ENCODE measurements around the gene CYB5B.
A peak's percentile ranks its signal among the peaks of the same experiment; 100 is the strongest.

CYB5B gene

DNA sequence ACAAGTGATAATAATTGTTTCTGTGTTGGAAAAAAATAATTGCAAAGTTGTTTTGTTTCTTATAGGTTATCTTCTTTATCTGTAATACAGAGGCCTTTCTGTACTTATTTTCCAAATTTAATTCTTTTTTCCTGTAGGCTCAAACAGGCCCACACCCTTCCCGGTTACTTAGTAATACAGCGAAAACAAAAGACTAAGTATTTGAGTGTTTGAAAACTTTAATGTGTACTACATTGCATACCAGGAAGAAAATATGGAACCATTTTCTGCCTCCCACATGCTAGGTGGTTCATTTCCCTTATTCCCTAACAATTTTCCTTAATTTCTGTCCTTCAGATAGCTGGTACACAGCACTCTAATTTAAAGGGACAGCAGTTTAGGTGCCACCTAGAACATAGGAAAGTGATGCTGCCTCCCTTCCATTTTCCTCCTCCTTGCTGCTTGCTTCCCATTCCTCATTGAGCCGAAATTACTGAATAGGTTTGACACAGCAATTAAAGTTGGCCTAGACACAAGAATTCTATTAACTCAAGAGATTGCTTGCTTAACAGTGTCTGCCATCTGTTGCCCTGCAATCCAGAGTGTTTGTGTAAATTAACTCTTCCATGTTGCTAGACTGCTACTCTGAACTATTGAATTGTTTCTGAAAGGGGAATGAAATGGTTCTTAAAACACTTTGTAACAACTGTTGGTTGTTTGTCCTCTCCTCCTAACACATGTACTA is 24.2 kb downstream of the CYB5B start:
- no peak for DNase-seq

DNA sequence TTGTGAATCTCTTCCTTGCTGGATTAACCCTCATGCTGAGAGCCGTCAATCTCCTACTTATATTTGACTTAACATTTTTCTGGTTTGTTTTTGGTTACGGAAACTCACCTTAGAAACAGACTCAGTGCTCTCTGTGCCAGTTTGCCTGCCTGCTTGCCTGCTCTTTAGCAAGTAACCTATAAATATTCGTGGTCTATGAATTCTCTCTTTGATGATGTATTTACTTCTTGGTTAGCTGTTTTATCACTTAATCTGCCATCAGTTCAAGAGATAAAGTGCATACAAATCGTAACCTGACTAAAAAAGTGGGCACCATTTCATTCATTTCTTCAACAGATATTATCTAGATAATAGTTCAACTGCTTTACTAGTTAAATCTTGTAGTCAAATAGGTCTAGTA is 26.7 kb downstream of the CYB5B start:
- no peak for DNase-seq

DNA sequence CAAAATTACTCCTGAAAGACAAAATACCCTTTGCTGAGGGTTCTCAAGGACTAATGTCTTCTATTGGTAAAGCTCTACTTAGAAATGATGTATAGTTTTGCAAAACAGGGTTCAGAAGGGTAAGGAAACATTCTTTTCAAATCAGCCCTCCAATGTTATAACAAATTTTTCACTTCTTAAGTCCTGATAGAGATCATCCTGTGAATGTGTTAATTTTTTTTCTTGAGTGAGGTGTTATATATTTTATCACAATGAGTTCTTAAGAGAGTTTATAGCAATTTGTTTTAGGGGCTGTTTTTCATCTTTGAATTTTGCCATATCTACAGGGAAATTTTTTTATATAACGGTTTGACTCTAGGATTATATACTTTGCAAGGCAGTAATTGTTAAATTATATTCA is 29.5 kb downstream of the CYB5B start:
- no peak for DNase-seq

DNA sequence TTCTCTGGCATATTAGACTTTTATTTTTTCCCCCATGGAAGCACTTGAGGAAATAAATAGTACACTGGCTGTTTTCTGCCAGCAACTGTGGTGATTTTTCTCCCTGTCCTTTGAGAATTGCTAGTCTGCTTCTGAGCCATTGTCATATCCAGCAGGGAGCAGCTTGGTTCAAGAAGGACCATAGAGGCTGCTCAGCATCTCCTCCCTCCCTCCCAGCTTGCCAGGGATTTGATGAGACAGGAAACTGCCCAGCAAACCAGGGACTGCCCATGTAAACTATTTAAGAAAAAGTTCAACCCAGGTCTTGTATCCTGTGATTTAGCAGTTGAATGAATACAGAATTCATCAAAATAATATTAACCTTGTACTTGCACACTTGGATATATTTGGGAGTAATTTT is 39.5 kb downstream of the CYB5B start:
- DNase-seq = no peak

DNA sequence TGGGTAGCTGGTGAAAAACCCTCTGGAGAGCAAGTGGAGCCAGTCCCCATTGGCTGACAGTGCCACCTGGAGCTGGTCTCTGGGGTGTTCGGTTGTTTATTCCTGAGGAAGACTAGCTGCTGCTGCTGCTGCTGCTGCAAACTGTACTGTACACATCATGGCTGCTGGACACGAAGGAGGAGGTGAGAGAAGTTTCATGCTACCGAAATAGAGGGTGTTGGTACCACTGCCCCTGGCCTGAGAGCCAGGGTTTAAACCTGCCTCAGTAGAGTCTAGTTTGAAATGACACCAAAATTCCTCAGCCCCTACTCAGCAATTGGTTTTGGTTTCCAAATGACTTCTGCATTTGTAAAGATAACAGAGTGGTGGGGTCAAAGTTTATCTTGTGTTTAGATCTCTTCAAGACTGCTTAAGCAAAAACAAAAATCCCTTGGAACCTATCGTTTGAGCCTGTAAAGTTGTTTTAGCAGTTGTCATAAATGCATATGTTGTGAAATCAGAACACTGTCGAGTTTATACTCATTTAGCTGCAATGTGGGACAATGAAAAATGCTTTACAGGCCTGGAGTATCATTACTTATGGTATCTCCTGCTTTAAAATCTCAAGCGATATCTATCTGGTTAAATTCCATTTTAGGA is 40.8 kb downstream of the CYB5B start:
- DNase-seq = no peak

DNA sequence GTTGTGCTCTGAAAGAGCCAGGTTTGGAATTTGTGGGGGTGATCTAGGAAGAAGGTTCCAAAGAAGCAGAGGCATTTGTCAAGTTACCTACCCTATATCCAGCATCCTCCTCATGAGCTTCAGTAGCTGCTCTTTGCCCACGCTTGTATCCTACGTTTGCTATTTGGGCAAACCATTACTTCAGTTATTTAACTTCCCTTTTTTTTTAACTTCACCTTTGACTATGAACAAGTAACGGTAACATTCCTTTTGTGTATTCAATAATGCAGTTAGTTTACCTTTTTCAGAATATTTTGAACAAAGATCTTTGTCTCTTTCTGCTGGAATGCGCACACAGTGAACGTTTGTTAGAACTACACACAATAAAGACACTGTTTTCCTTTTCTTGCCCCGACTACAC is 41.5 kb downstream of the CYB5B start:
- DNase-seq = no peak

DNA sequence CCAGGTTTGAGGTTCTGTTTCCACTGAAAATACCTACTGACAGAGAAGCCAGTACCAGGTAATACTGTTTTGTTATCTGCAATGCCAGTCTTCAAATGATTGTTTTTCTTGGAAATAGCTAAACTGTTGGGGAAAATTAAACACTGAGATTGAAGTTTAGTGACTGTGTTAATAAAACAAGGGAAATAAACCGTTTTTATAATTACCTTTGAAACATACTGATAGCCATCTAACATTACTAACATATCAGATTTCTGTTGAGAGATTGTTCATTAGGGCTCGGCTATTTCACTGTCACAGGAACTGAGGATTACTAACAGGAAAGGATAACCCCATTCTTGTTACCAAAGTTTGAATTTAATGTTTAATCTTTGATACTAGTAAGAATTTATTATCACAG is 42.1 kb downstream of the CYB5B start:
- no peak for DNase-seq

DNA sequence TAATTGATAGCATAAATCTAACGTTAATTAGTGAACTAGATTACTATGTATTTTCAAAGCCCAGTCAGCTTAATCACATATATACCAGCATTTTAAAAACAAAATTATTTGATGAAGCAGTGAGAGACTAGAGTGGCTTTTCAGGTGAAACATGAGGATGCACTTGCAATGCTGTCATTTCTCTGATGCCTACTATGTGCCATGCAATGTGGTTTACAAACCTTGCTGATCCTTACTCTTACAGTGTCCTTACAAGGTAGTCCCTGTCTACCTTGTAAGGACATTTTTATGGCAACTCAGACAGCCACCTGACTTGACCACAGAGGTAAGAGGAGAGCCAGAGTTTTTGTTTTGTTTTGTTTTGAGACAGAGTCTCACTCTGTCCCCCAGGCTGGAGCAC is 42.7 kb downstream of the CYB5B start:
- no peak for DNase-seq

DNA sequence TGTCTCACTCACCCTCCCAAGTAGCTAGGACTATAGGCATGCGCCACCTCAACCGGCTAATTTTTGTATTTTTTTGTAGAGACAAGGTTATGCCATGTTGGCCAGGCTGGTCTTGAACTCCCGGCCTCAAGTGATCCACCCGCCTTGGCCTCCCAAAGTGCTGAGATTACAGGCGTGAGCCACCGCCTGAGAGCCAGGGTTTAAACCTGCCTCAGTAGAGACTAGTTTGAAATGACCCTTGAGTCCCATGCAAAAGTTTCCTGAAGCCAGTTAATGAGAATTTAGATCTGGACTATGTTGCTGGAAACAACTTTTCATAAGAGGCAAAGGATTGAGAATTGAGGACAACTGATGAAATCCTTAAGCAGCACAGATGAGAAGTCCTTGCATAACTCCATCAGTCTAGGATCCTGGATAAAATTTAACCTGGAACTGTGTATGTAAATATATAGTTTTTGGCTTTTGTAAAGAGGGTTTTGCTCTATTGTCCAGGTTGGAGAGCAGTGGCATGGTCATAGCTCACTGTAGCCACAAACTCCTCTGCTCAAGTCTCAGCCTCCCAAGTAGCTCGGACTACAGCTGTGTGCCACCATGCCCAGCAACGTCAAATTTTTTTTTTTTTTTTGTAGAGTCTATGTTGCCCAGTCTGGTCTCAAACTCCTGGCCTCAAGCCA is 43.2 kb downstream of the CYB5B start:
- DNase-seq = no peak

DNA sequence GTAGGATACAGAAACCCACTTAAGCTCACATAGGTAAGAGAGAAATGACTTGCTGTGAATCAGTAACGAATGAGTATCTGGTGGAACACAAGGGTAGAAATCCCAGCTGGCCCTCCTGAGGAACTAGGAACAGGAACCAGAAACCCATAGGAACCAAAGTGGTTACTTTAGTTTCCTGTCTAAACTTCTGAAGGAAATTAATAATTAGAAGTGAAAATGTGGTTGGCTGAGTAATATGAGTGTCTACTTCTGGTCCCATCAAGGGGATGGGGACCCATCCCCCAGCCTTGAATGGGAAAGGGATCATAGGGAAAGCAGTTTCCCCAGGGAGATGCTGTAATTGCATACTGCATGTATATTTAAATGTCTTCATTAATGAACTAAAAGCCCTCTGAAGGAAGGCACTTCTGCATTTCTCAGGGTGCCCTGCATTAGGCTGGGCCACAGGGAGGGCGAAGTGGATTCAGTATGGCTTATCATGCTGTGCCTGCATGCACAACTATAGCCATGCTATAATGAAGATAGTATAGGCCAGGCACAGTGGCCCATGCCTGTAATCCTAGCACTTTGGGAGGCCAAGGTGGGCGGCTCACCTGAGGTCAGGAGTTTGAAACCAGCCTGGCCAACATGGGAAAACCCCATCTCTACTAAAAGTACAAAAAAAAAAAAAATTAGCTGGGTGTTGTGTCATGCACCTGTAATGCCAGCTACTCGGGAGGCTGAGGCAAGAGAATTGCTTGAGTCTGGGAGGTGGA is 45.6 kb downstream of the CYB5B start:
- peak; percentile 30 for DNase-seq

DNA sequence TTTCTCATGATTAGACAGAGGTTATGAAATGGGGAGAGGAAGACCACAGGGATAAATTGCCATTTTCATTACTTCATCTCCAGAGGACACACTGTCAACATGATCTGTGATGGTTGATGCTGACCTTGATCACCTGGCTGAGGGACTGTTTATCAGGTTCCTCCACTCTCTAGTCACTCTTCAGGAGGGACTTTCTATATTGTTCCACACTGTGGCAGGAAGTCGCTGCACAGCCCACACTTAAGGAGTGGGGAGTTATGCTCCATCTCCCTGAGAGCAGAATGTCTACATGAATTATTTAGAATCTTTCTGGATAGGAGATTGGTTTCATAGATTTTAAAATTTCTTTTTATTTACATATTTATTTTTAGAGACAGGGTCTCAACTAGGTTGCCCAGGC is 46.7 kb downstream of the CYB5B start:
- DNase-seq = no peak

DNA sequence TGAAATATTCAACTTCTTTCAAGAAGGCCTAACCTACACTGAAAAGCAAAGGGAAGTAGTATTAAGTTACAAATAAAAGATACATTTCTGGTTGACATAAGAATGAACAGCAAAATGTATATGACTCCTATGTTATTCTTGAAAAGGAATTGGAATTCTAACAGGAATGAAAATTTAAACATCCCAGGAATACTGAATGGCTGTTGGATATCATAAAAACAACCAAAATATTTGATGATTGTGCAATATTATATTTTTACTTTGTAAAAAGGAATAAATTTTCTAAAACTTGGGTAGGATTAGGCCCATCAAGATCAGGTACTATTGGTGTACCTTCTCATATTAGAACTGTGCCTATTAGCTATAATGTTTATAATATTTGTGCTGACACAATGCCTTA is 50.0 kb downstream of the CYB5B start:
- DNase-seq = no peak

DNA sequence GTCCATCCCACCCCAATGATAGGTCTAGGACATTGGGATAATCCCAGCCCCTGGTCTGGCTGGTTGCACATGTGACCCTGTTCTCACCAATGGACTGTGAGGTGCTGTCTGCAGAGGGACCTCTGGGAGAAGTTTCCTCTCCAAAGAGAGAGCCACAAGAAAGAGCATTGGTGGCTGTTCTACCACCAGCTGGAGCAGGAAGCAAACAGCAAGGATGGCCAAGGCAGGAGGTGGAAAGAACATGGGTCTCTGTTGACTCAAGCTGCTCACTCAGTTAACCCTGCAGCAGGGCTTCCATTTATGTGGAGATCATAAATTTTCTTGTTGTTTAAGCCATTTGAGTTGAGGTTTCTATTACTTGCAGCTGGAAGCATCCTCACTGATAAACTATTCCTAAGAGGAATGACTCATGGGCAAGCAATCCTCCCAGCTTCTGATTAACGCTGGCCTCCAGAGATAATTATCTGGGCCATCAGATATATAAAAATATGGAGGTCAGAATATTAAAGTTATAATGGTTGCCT is 52.6 kb downstream of the CYB5B start:
- no peak for DNase-seq

DNA sequence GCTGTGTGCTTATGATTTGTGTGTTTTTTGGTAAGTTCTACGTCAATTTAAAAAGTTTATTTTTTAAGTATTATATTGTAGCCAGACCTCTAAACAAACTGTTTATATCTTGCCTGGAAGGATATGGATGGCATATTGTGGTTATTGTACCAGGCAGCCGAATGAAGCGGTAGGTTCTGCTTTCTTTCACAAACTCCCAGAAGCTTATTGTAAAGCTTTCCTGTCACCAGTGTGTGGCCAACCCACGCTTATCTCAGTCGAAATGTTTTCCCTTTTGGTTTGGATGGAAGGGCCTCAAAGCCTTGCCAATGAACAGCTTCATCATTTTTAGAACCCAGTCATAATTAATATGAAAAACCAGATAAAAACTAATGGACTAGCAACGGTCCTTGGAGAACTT is 53.1 kb downstream of the CYB5B start:
- no peak for DNase-seq

DNA sequence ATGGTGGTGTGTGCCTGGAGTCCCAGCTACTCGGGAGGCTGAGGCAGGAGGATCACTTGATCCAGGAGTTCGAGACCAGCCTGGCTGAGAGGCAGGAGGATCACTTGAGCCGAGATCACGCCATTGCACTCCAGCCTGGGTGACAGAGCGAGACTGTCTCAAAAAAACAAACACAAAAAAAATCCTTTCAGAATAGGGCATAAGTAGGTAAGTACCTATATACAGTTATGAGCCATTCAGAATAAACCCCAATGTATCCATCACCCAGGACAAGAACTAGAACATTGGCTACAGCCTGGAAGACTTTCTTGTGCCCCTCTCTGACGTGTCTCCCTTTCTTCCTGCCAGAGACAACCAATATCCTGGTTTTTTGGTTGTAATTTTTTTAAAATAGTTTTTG is 54.3 kb downstream of the CYB5B start:
- DNase-seq = no peak

DNA sequence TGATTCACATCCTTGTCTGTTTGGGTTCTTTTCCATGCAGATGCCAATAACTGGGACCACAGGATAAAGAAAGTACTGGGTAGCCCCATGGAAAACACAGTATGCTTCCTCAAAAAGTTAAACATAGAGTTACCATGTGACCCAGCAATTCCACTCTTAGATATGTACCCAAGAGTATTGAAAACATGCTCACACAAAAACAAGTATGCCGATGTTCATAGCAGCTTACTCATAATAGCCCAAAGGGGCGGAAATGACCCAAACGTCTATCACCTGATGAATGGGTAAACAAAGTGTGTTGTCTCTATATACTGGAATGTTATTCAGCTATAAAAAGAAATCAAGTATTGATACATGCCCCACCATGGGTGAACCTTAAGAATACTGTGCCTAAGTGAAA is 55.4 kb downstream of the CYB5B start:
- no peak for DNase-seq

DNA sequence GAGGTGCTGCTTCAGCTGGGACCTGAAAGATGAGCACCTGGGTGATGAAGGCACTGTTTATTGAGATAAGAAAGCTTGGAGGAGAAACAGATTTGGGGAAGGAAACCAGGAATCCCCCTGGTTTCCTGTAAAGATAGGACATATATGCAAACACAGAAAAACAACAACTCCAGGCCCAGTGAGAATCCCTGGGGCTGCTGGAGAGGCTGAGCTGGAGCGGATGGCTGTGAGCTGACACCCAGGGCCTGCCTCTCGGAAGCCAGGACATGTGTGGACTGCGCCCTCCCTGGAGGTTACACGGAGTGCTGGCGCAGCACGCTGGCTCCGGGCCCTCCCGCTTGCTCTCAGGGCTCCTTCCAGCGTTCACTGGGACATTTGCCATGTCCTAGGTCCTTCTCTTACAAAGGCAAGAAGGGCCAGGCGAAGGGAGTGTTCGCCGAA is 57.5 kb downstream of the CYB5B start:
- DNase-seq = no peak

DNA sequence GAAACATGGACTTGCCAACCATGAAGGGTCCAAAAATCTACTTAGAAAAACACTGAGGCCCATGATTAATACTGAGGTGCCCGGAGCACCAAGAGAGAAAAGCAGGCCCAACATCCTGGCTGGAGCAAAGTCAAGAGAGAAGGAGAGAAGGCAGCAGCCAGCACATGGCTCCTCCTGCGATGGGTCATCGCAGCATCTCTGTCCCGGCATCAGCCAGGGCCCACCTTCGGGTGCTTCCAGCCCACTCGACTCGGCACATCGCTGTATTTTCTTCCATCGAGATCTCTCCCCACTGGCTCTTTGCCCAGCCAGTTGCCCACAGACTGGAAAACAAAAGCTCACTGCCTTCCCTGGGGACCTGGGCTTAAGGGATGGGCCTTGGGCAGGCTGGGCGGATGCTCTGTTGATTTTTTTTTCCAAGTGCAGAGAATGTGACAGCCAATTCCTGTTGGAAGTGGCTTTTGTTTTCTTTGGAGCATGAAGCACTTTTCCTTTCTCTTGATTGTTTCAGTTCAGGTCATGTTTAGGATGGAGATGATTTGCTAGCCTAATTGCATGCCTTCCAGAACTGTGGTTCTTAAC is 58.1 kb downstream of the CYB5B start:
- no peak for DNase-seq

DNA sequence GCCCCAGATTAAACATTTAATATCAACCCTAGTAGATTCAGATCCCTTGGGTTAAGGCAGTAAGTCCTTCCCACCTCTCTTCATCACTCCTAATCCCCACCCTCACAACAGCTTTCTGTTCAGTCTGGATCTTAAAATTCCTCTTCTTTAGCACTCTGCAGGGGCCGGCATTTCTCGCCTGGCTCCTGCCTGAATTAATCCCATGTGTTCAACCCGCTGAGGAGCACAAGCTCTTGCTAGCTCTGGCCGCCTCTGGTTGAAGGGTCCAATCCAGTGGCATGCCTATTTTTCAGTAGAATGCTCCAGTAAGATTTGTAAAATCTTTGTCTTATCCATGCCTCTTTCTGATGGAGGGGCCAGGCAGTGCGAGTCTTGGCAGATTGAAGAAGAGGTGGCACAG is 59.2 kb downstream of the CYB5B start:
- no peak for DNase-seq

DNA sequence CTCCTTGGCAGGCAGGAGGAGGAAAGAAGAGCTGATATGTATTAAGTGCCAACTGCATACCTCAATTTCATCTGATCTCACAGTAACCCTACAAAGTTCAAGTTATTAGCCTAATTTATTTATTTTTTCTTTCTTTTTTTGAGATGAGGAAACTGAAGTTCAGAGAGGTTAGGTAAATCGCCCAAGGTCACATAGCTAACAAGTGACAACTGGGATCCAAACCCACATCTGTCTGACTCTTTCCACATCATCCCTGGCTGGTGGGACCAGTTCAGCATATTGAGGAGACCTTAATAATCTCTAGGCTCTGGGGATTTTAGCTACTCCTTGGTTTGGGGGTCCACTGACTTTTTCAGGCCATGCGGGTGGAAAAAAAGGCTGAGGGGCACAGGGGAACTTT is 60.9 kb downstream of the CYB5B start:
- no peak for DNase-seq

DNA sequence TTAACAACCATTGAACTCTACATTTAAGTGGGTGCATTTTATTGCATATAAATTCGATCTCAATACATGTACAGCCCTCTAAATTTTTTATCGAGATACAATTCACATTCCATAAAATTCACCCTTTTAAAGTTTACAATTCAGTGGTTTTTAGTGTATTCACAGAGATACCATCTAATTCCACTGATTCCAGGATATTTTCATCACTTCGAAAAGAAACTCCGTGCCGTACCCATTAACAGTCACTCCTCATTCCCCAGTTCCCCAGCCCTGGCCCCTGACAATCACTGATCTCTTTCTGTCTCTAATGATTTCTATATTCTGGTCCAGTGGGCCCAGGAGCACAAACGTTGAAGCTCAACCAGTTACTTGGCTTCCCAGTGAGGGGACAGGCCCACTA is 61.4 kb downstream of the CYB5B start:
- no peak for DNase-seq

DNA sequence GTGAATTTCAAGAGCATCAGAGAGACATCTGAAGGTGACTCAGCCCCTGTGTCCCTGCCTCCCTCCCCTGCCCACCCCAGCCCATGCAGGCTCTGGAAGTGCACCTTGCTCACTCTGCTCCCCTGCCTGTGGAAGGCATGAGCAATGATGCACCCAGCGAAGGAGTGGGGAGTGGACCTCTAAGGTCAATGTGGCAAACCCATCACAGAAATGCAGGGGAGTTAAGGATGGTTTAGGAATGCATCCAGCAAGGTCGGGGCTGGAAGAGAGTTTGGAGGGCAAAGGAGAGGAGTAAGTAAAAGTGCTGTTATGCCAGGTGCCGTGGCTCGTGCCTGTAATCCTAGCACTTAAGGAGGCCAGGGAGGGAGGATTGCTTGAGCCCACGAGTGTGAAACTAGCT is 61.9 kb downstream of the CYB5B start:
- no peak for DNase-seq

DNA sequence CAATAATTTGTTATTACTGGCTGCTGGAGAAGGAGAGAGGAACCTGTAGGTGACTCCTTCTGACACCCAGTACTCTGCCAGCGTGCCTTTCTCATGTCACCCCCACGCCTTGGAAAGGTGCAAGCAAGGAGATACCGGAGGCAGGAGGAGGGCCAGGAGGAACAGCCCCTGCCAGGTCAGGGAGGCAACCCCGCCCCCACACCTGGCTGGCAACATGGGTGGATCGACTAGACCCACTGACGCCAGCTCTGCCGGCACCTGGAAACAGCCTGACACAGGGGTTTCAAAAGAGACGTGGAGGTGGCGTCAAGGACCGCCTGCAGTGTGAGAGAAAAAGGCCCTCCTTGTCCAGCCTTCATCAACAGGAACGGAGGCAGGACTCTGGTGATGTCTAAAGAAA is 62.3 kb downstream of the CYB5B start:
- DNase-seq = no peak

Data from stimulated activated CD4-positive, alpha-beta T cell treated with anti-CD3 and anti-CD28 coated beads, Interleukin-1b, Interleukin-23, amount 100 ng/mL, for 48 hours (primary cell).